ENCODE measurements around the gene PKP3.

Gene PKP3

DNA sequence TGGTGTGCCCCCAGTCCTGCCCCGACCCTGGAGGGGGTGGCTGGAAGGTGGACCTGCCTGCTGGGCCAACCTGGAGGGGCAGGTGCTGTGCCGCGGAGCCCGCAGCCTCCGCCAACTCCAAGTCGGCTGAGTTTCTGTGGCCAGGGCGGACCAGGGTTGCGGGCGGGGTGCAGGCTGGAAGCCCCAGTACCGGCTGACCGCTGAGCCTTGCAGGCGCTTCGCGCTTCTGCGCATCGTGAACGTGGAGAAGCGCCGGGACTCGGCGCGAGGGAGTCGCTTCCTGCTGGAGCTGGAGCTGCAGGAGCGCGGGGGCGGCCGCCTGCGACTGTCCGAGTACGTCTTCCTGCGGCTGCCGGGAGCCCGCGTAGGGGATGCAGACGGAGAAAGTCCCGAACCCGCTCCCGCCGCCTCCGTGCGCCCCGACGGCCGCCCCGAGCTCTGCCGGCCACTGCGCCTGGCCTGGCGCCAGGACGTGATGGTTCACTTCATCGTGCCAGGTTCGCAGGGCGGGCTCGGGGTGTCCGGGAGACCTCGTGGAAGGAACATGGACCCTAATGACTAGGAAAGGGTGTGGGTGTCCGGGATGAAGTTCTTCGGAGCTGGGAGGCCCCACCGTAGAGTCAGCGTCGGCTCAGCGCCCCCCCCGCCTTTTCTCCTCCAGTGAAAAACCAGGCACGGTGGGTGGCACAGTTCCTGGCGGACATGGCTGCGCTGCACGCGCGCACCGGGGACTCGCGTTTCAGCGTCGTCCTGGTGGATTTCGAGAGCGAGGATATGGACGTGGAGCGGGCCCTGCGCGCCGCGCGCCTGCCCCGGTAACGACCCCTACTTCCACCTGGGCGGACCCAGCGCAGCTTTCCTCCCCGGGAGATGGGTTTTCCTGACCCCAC is 14.6 kb upstream of the PKP3 start:
- TF ChIP-seq ZFX (IDR thresholded peaks at IDR 0.05) (no peak), CTCF (conservative IDR thresholded peaks at IDR 0.05) (no peak)
- no peak overlapping the region for H3K27ac ChIP-seq

- TF ChIP-seq CTCF (conservative IDR thresholded peaks at IDR 0.05), result no peak
- no peak for TF ChIP-seq ZFX (IDR thresholded peaks at IDR 0.05)
- H3K27ac ChIP-seq, result no peak overlapping the region
Measured at GRCh38 chr11:380095-380480, 13.9 kb upstream of the PKP3 start.

- no peak overlapping the region for H3K27ac ChIP-seq
- TF ChIP-seq CTCF (conservative IDR thresholded peaks at IDR 0.05), result no peak
- no peak for TF ChIP-seq ZFX (IDR thresholded peaks at IDR 0.05)
Measured at GRCh38 chr11:380491-380890, 13.5 kb upstream of the PKP3 start.

DNA sequence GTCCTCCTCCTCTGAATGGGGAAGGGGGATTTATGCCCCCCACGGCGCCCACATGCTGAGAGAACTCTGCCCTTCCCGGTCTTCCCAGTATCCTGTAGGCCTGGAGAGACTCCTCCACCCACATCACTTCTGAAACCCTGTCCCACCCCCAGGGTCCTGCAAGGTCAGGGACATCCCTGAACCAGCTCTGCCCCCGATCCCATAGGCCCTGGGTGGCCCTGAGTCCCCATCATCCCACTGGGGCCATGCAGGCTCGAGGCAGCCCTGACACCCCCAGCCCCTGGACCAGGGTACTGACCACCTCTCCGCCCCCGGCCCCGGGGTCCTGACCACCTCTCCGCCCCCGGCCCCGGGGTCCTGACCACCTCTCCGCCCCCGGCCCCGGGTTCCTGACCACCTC is 13.0 kb upstream of the PKP3 start:
- no peak overlapping the region for H3K27ac ChIP-seq
- TF ChIP-seq CTCF (conservative IDR thresholded peaks at IDR 0.05) (no peak), ZFX (IDR thresholded peaks at IDR 0.05) (no peak)

GRCh38 chr11:381501-382072 is 12.4 kb upstream of the PKP3 start:
- TF ChIP-seq ZFX (IDR thresholded peaks at IDR 0.05), result no peak
- no peak for TF ChIP-seq CTCF (conservative IDR thresholded peaks at IDR 0.05)

DNA sequence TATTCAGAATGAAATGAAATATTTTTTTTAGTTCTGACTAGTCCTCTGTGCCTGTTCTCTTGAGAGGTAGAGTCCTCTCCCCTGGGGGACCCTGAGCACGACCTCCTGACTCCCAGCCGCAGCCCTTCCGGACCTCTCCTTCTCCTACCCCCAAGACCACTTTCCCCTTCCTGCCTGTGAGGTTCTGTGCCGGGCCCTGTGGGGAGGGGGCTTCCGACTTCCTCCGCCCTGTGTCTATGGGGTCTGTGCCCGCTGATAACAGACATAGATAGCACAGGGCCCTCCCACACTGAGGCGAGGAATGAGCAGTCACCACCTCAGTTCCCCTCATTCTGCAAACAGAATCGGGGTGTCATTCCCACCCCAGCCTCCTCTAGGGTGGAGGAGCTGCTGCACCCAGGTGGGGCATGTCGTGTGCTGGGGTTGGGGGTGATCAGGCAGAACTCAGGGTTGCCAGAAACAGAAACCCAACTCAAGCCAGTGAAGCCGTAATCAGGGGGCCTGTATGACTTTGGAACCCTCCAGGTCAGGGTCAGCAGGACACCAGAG is 11.9 kb upstream of the PKP3 start:
- no peak overlapping the region for H3K27ac ChIP-seq
- TF ChIP-seq ZFX (IDR thresholded peaks at IDR 0.05) (no peak), CTCF (conservative IDR thresholded peaks at IDR 0.05) (no peak)

More at GRCh38 chr11:381501-382072, 12.4 kb upstream of the PKP3 start:
- H3K27ac ChIP-seq, result no peak overlapping the region

DNA sequence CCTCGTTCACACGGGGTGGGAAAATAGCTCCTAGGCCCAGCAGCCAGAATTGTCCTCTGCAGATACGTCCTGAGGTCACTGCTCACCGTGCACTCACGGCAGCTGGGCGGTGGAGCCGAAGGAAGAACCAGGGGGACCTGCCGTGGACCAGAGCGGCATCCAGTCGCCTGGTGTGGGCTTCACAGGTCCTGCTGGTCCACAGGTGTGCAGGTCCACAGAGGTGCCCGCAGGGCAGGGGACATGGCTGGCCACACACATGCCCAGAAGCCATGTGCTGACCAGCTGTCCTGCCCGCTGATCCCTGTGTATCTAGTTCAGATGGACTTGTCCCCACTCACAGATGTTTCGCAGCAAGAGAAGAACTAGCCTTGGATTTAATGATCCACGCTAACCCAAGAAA is 10.6 kb upstream of the PKP3 start:
- H3K27ac ChIP-seq, result no peak overlapping the region
- TF ChIP-seq ZFX (IDR thresholded peaks at IDR 0.05) (no peak), CTCF (conservative IDR thresholded peaks at IDR 0.05) (no peak)
